Activated T-helper 2 cell treated with anti-CD3 and anti-CD28 coated beads, Interferon-gamma antibody, Interleukin-2, Interleukin-4, amounts not matched to agents 10 μg/mL and 5 μg/mL and 100 μg/mL, durations not matched to agents 14 hours and 24 hours and 36 hours (primary cell): ENCODE results near the gene ZNRD2. TPM values are rescaled to one million over a fixed set of nuclear protein-coding genes. Genes with fewer than 3 reads are reported as not detected.

Source experiments
- DNase-seq: peaks from one replicate; pipeline ENCODE4 v3.0.0; 2021; ENCODE audit warnings: low spot score
- H3K27ac Mint-ChIP-seq: one replicate; pipeline ENCODE4 v1.8.0; 2021; ENCODE audit warnings: mixed read lengths
- H3K27me3 Mint-ChIP-seq: one replicate; pipeline ENCODE4 v1.8.0; 2021; ENCODE audit warnings: low read depth, mixed read lengths
- H3K36me3 Mint-ChIP-seq: one replicate; pipeline ENCODE4 v1.8.0; 2021; ENCODE audit warnings: low read depth, mixed read lengths
- H3K4me1 Mint-ChIP-seq: one replicate; pipeline ENCODE4 v1.8.0; 2021; ENCODE audit warnings: low read depth, mixed read lengths
- H3K4me3 Mint-ChIP-seq: one replicate; pipeline ENCODE4 v1.8.0; 2021; ENCODE audit warnings: low read depth, mild to moderate bottlenecking, moderate library complexity, mixed read lengths
- H3K9me3 Mint-ChIP-seq: one replicate; pipeline ENCODE4 v1.8.0; 2021; ENCODE audit warnings: mixed read lengths
- intact Hi-C: fragments of 100-400 bp; cut with micrococcal nuclease; formaldehyde crosslinking; loops from one replicate; pipeline ENCODE4 v1.15.1; 2023
- total RNA-seq: library from RNA; stranded (reverse); gene quantifications from 2 replicates; pipeline ENCODE4 v1.2.3, GENCODE V29; 2022

ZNRD2 gene
- total RNA-seq, 1 donor from 2014 or later: 63.8 TPM

GRCh38 chr11:65541093-65541982, 28.9 kb upstream of the ZNRD2 start:
- Mint-ChIP-seq H3K27ac (peak overlapping the region; percentile 70), H3K4me1 (peaks cover 25% of the 10 kb centered on the region), H3K4me3 (peak overlapping the region; percentile 81), H3K27me3 (no peaks in the 10 kb centered on the region), H3K9me3 (no peaks in the 10 kb centered on the region), H3K36me3 (peaks cover 44% of the 10 kb centered on the region)
- no peak for DNase-seq
- intact Hi-C loops: loop anchor here (2.0 kb wide), 3 partner anchors 17 to 73 kb away; partner anchors contain the start of genes MAP3K11, PCNX3 and SCYL1

DNA sequence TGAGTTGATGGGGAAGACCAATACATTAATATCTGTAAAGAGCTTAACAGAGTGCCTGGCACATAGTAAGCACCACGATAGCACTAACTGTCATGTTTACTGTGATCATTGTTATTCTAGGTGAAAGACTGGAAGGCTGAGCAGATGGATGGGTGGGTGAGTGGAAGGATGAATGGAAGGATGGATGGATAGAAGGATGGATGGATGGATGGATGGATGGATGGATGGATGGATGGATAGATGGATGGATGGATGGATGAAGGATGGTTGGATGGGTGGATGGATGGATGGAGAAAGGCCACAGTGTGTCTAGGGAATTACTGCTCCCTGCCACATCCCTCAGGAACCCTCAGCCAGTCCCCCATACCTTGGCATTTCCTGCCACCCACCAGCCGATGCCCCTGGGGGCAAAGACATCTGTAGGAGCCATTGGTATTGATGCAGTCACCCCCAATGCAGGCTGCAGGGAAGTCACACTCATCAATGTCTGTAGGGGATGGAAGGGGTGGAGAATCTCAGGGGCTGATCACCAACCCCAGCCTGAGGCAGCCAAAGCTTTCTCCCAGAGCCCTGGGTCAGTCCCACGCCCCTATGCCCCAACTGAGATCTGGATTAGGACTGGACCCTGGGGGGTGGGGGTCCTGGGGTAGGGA, 27.4 kb upstream of the ZNRD2 start:
- no peak overlapping the region for H3K27ac Mint-ChIP-seq
- H3K4me3 Mint-ChIP-seq: no peak overlapping the region
- H3K36me3 Mint-ChIP-seq: peaks cover 39% of the 10 kb centered on the region
- DNase-seq: no peak
- peaks cover 28% of the 10 kb centered on the region for H3K4me1 Mint-ChIP-seq
- no peaks in the 10 kb centered on the region for H3K9me3 Mint-ChIP-seq
- no peaks in the 10 kb centered on the region for H3K27me3 Mint-ChIP-seq
- intact Hi-C loops: no loop called here

DNA sequence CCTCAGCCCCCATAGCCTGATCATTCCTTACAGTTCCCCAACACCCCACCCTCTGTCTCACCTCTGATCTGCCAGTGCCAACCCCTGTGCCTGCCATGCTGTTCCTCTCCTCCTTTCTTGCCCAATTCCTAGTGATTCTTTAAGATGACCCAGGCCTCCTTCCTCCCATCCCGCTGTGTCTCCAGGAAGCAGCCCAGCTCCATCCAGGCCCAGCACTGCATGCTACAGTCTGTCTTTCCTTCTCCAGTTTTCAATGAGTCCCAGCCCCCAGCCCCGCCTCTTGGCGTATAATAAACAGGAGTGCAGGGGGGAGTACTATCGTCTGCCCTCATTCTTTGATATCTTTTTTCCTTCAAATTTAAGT, 24.4 kb upstream of the ZNRD2 start:
- intact Hi-C loops: loop anchor here (1.0 kb wide), 2 partner anchors 24 to 29 kb away; partner anchors contain the start of gene ZNRD2
- Mint-ChIP-seq H3K36me3 (peaks cover 55% of the 10 kb centered on the region), H3K4me3 (peak overlapping the region; percentile 76), H3K27me3 (no peaks in the 10 kb centered on the region), H3K4me1 (peaks cover 35% of the 10 kb centered on the region), H3K27ac (peak overlapping the region; percentile 81), H3K9me3 (no peaks in the 10 kb centered on the region)
- DNase-seq: no peak

DNA sequence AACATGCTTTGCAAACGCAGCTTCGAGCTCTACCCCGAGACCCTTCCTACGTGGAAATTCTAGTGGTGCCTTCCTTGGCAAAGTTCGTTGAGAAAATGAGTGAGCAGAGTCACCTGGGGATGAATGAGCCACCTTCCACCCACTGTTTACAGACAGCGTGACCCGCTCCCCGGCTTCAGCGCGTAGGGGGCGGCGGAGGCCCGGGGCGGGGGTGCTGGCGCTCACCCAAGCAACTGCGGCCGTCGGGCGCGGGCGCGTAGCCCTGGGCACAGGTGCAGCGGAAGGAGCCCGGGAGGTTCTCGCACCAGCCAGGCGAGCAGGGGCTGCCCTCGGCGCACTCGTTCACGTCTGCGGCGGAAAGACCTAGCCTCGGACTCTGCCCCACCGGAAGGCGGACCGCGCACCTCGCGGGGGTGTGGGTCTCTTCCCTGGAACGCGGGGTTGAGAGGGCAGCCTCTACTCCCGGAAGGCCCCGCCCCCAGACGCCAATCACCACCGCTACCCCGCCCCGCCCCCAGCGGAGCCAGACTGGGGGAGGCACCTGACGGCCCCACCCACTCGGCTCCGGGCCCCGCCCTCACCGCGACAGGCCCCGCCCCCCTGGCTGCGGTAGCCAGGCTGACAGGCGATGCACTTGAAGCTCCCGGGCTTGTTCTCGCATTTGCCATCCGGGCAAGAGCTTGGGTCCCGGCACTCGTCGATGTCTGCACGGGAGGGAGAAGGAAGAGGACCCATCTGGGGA, 23.9 kb upstream of the ZNRD2 start:
- H3K27me3 Mint-ChIP-seq: no peaks in the 10 kb centered on the region
- H3K9me3 Mint-ChIP-seq: no peaks in the 10 kb centered on the region
- intact Hi-C loops: loop anchor here (1.0 kb wide), 2 partner anchors 24 to 29 kb away; partner anchors contain the start of gene ZNRD2
- peak overlapping the region; percentile 76 for H3K4me3 Mint-ChIP-seq
- DNase-seq: peak; percentile 97
- H3K27ac Mint-ChIP-seq: peak overlapping the region; percentile 81
- H3K4me1 Mint-ChIP-seq: peaks cover 35% of the 10 kb centered on the region
- peaks cover 60% of the 10 kb centered on the region for H3K36me3 Mint-ChIP-seq

DNA sequence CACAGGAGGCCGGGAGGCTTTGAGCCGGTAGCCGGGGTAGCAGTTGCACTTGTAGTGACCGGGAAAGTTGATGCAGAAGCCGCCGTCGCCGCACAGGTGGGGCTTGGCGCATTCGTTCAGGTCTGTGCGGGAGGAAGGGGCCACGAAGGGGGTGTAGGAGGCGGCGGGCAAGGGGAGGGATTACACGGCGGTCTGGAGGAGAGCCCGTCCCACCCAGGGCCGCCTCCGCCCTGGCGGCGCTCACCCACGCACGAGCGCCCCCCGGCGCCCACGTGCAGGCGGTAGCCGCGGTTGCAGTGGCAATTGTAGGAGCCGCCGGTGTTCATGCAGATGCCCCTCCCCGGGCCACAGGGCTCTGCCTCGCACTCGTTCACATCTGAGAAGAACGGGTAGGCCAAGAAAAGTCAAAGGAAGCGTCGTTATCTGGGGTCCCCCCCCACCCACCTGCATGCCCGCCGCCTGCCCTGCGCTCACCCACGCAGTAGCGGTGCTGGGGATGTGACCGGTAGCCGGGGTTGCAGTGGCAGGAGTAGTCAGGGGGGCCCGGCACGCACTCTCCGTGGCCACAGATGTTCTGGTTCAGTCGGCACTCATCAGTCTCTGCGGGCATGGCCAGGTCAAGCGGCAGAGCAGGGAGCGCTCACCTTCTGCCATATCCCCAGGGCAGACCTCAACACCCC, 22.7 kb upstream of the ZNRD2 start:
- H3K4me3 Mint-ChIP-seq: no peak overlapping the region
- H3K27me3 Mint-ChIP-seq: no peaks in the 10 kb centered on the region
- intact Hi-C loops: no loop called here
- peaks cover 44% of the 10 kb centered on the region for H3K4me1 Mint-ChIP-seq
- H3K9me3 Mint-ChIP-seq: no peaks in the 10 kb centered on the region
- peak overlapping the region; percentile 20 for H3K27ac Mint-ChIP-seq
- no peak for DNase-seq
- peaks cover 67% of the 10 kb centered on the region for H3K36me3 Mint-ChIP-seq

DNA sequence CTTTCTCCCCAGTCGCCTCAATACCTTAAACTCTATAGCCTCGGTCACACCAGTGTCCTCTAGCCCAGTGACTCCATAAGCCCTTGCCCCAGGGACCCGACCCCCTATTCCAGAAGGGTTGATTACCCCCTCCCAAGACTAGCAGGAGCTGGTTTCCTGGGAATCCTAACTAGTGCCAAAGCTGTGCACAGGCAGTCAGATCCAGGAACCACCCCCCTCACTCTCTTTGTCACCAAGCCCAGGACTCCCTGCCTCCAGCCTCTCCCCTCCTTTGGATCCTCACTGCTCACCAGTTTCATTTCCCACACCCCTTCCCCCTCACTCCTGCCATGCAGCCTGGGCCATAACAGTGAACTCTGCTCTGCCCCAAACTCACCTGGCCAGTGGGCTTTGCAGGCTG, 21.9 kb upstream of the ZNRD2 start:
- intact Hi-C loops: no loop called here
- Mint-ChIP-seq H3K9me3 (no peaks in the 10 kb centered on the region), H3K36me3 (peaks cover 63% of the 10 kb centered on the region), H3K4me3 (peak overlapping the region; percentile 14), H3K4me1 (peaks cover 48% of the 10 kb centered on the region), H3K27ac (peak overlapping the region; percentile 20), H3K27me3 (no peaks in the 10 kb centered on the region)
- no peak for DNase-seq

- Mint-ChIP-seq H3K27ac (no peak overlapping the region), H3K4me3 (no peak overlapping the region), H3K36me3 (peaks cover 59% of the 10 kb centered on the region), H3K4me1 (peaks cover 48% of the 10 kb centered on the region), H3K27me3 (no peaks in the 10 kb centered on the region), H3K9me3 (no peaks in the 10 kb centered on the region)
- intact Hi-C loops: no loop called here
- no peak for DNase-seq
These were observed 21.2 kb upstream of the ZNRD2 start for GRCh38 chr11:65549096-65549495.

- no peaks in the 10 kb centered on the region for H3K27me3 Mint-ChIP-seq
- peak; percentile 55 for DNase-seq
- peaks cover 42% of the 10 kb centered on the region for H3K36me3 Mint-ChIP-seq
- no peak overlapping the region for H3K27ac Mint-ChIP-seq
- peaks cover 51% of the 10 kb centered on the region for H3K4me1 Mint-ChIP-seq
- no peaks in the 10 kb centered on the region for H3K9me3 Mint-ChIP-seq
- H3K4me3 Mint-ChIP-seq: no peak overlapping the region
- intact Hi-C loops: no loop called here
These were observed 18.5 kb upstream of the ZNRD2 start for GRCh38 chr11:65551572-65552387.

GRCh38 chr11:65552388-65552951, 17.8 kb upstream of the ZNRD2 start:
- H3K27ac Mint-ChIP-seq: peak overlapping the region; percentile 1
- H3K27me3 Mint-ChIP-seq: no peaks in the 10 kb centered on the region
- no peak for DNase-seq
- peaks cover 56% of the 10 kb centered on the region for H3K4me1 Mint-ChIP-seq
- no peak overlapping the region for H3K4me3 Mint-ChIP-seq
- no peaks in the 10 kb centered on the region for H3K9me3 Mint-ChIP-seq
- peaks cover 41% of the 10 kb centered on the region for H3K36me3 Mint-ChIP-seq
- intact Hi-C loops: no loop called here

DNA sequence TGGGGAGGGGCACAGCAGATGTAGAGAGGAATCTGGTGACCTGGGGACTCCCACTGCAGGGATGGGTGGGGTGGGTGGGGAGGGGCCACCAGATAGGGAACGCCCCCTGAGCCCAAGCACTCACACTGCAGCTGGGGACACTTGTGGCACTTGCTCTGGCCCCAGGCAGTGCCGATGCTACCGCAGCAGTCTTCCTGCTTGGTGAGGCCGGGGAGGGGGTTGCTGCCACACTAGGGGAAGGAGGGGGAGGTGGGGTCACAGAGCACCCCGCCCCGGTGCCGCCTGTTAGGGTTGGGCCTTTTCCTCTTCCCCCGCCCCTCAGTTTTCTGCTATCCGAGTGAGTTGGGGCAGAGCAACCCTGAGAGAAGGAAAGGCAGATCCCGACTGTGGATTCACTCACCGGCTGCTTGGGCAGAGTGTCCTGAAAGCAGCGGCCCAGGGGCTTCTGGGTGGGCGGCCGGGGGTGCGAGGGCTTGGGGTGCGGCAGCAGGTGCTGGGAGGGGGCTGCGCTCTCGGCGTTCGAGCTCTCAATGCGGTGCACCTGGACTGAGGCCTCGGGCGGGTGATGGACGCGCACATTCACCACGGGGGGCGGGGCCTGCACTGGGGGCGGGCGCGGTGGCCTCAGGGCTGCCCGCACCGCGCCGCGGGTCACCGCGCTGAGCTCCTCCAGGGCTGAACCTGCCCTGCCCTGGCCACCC, 16.8 kb upstream of the ZNRD2 start:
- H3K27ac Mint-ChIP-seq: peak overlapping the region; percentile 15
- peaks cover 49% of the 10 kb centered on the region for H3K4me1 Mint-ChIP-seq
- peak overlapping the region; percentile 26 for H3K4me3 Mint-ChIP-seq
- no peaks in the 10 kb centered on the region for H3K9me3 Mint-ChIP-seq
- H3K36me3 Mint-ChIP-seq: peaks cover 34% of the 10 kb centered on the region
- intact Hi-C loops: no loop called here
- H3K27me3 Mint-ChIP-seq: no peaks in the 10 kb centered on the region
- DNase-seq: peak; percentile 80
